ENCODE data around the gene RGL1.

Gene RGL1

GRCh38 chr1:183967914-183968313, 163.0 kb downstream of the RGL1 start:
- no peak for DNase-seq

- no peak for DNase-seq
These were observed 163.5 kb downstream of the RGL1 start for GRCh38 chr1:183968386-183968785.

- DNase-seq, result no peak
These were observed 165.8 kb downstream of the RGL1 start for GRCh38 chr1:183970516-183971300.

GRCh38 chr1:183975651-183976050, 170.7 kb downstream of the RGL1 start:
- no peak for DNase-seq

GRCh38 chr1:183977717-183978116, 172.8 kb downstream of the RGL1 start:
- DNase-seq, result no peak

Measured in activated CD8-positive, alpha-beta memory T cell treated with anti-CD3 and anti-CD28 coated beads for 24 hours (primary cell).